HG03457 (cell line): ENCODE results near the gene KRTAP10-1.
"Not testable (repeated sequence)": the region's sequence is repeated elsewhere in the genome, so short reads cannot be mapped to it uniquely, and the experiment has no call there.

Experiments
- ATAC-seq: cut with Tn5 transposase; IDR thresholded peaks from one replicate; pipeline ENCODE4 v1.9.1; 2021; ENCODE audit warnings: moderate number of reproducible peaks; ENCODE audit not compliant: unreplicated experiment

KRTAP10-1 gene

DNA sequence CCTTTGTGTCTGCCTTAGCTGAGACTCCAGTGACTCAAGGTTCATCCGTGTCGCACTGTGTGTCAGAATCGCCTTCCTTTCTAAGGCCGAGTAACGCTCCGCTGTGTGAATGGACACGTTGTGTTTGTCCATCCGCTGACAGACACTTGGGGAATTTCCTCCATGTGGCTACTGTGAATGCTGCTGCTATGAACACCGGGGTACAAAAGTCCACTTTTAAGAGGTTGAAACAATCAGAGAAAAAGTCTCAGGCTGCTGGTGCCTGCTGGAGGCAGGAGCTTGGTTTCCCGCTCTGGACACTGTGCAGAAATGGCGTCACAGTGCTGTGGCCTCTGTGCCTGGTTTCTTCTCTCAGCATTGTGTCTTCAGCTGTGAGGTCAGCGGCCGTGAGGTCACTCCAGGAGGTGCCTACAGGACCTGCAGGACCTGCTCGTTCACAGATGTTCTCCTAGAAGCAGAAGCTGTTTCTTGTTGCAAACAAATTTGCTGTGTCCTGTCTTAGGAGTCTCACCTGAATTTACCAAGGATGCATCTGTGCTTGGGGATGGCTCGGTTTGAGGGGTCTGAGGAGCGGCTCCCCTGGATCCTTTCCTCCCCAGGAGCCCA, 34.2 kb downstream of the KRTAP10-1 start:
- ATAC-seq, result no peak

DNA sequence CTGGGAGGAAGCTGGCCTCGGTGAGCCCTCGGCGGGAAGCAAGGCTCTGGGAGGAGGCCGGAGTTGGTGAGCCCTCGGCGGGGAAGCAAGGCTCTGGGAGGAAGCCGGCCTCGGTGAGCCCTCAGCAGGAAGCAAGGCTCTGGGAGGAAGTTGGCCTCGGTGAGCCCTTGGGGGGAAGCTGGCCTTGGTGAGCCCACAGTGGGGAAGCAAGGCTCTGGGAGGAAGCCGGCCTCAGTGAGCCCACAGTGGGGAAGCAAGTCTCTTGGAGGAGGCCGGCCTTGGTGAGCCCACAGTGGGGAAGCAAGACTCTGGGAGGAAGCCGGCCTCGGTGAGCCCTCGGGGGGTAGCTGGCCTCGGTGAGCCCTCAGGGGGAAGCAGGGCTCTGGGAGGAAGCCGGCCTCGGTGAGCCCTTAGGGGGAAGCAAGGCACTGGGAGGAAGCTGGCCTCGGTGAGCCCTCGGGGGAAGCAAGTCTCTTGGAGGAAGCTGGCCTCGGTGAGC, 36.0 kb downstream of the KRTAP10-1 start:
- no peak for ATAC-seq

DNA sequence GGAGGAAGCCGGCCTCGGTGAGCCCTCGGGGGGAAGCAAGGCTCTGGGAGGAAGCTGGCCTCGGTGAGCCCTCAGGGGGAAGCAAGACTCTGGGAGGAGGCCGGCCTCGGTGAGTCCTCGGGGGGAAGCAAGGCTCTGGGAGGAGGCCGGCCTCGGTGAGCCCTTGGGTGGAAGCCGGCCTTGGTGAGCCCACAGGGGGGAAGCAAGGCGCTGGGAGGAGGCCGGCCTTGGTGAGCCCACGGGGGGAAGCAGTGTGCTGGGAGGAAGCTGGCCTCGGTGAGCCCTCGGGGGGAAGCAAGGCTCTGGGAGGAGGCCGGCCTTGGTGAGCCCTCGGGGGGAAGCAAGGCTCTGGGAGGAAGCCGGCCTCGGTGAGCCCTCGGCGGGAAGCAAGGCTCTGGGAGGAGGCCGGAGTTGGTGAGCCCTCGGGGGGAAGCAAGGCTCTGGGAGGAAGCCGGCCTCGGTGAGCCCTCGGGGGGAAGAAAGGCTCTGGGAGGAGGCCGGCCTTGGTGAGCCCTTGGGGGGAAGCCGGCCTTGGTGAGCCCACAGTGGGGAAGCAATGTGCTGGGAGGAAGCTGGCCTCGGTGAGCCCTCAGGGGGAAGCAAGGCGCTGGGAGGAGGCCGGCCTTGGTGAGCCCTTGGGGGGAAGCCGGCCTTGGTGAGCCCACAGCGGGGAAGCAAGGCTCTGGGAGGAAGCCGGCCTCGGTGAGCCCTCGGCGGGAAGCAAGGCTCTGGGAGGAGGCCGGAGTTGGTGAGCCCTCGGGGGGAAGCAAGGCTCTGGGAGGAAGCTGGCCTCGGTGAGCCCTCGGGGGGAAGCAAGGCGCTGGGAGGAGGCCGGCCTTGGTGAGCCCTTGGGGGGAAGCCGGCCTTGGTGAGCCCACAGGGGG, 36.7 kb downstream of the KRTAP10-1 start:
- not testable (repeated sequence) for ATAC-seq

DNA sequence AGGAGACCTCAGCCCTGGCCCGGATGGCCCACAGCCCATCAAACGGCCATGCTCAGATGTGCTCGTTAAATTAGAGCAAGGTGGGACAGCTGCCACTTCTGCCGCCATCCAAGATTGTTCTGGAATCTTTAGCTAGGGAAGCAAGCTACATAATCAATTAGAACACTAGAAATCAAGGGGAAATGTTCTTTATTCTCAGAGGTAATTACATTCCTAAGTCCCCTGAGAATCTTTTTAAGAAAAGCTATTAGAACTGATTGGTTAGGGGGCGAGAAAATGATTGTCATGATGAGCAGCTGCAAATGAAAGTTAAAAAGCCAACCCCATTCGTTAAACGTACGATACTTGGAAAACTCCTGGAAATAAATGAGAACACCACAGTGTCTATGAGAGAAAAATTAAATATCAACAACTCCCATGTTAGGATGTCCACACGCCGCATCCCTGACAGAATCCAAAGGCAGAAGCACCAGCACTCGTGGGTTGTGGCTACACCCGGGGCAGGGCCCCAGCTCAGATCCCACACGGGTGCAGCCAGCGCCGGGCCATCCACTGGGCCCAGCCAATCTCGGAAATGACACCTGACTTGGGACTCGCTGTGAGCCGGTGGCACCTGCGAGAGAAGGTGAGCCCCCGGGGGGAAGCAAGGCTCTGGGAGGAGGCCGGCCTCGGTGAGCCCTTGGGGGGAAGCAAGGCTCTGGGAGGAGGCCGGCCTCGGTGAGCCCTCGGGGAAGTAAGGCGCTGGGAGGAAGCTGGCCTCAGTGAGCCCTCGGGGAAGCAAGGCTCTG, 37.6 kb downstream of the KRTAP10-1 start:
- no peak for ATAC-seq

DNA sequence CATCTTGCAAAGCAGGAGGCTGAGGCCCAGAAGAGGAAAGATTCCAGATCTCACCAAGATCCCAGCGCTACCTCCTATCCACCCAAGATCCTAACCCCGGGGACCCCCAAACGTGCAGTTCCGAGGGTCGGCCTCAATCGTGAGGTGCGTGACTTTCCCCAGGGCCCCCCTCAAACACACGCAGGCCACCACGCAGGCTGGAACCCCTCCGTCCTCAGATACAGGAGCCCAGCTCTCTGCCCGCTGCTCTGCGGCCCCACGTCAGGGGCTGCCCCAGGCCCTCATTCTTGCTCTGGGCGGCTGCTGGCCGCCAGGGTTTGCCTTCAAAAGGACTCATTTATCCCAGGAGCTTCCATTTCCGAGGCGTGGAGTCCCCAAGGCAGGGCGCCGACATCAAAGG, 39.9 kb downstream of the KRTAP10-1 start:
- ATAC-seq, result no peak

DNA sequence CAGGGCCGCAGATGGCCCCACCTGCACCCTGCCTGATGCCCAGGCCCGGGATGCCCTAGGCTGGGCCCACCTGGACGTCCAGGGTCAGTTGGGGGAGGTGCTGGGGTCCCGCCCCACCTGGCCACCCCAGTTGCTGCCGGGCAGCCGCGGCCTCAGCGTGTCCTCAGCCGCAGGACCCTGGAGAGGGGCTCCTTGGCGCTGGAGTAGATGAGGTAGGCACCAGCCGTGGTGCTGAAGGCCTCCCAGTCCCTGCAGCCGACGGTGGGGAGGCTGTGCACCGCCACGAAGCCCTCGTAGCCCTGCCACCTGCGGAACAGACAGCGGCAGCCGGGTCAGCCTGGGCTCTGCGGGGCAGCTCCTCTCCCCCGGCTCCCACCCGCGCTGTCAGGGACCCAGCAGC, 40.4 kb downstream of the KRTAP10-1 start:
- no peak for ATAC-seq

DNA sequence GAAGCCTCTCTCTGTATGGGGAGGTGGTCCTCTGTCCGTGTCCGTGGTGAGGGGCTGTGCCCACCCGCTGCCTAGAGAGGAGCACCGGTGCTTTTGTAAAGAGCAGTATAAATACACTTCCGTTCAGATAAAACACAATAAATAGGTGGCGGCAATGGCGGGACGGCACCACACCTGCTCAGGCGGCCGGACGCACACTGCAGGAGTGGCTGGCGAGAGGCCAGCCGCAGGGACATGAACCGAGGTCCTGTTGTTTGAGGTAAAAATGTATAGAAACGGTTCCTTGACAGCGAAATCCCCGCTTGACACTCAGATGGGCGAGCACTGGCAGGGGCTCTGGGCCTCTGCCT, 40.8 kb downstream of the KRTAP10-1 start:
- ATAC-seq, result no peak

DNA sequence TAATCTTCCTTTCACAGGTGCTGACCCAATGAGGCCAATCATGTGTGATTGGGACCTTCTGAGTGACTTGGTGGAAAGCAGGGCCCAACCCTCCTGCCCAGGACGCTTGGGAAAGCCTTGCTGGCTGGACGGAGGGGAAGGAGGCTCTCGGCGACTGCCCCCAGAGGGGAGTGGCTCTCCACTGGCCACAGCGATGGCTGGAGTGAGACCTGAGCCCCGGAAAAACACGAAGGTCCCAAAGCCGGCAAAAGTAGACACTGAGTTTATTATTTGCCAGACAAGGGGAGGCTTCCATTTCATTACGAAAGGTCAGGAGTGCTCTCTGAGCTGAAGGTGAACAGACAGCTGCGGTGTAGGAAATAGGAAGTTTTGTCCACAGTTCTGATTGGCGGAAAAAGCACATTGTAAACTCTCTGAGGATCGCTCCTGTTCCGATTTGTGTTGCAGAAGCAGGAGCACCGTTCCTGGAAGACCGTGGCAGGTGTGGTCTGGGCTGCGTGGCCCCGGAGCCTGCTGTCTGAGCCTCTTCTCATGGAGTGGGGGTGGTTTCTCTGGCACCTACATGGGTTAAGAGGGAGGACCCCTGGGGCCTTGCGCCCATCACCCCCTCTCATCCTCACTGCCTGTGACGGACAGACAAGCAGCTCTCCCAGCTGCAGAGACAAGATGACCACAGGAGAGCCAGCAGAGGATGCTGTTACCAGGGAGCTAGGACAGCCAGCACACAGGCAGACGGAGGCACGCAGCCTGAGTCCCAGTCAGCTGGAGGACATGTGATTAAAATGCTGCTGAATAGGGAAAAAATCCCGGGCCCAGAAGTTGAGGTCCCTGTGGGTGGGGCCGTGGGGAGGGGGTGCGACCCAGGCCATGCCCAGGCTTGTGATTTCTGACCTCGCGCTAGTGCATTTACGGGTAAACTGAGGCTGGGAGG, 41.5 kb downstream of the KRTAP10-1 start:
- no peak for ATAC-seq

DNA sequence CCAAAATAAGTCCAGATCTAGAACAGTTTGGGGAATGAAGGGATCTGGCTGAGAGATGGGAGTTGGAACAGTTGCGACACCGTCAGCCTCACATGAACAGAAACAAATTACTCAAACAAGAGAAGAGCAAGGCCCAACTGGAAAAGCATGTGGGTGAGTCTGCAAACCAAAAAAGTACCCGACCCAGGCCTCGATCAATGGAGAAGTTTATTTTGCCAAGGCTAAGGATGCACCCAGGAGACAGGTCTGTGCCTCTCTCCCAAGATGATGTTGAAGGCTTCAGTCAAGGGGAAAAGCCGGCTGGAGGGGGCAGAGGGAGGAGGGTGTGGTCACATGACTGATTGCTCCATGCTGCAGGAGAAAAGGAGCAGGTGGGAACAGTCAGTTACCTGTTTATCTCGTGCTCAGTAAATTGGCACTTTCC, 42.3 kb downstream of the KRTAP10-1 start:
- ATAC-seq, result no peak

DNA sequence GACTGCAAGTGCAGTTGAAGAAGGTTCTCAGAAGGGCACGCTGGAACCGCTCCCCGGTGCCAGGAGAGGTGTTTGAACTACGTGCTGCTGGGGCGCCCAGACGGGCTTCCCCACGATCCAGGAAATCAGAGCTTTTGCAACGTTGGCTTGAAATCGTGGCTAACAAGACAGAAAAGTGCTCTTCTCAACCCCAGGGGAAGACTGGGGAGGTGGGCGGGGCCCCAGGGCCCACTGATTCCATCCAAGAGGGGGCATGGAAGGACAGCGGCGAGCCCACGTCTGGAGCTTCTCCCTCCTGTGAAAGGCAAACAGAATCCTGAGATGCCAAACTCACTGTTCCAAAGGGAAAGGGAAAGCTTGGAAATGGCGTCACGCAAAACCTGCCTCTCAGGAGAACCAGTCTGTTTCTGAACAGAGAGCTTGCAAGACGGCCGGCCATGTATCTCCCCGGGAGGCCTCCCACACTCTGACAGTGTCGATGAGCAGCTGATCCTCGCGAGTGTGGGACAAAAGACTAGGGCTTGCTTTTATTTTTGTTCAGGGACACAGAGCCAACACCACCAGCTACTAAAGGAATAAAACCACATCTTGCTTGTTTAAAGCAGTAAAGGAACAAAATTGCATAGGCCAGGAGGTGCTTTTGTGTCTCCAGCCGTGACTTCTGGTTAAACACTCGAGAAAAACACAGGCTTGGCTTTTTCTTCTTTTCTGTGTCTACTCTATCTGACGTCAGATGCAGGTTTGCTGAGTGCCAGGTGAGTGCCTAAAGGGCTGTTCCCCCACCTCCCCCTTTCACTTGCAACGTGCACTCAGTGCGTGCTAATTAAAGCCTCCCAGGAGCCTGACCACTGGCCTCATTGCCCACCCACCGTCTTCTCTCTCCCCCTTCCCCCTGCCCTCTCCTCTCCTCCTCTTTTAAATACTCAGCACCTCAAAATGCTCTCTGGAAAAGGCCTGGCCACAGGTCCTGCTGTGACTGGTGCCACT, 43.1 kb downstream of the KRTAP10-1 start:
- no peak for ATAC-seq

DNA sequence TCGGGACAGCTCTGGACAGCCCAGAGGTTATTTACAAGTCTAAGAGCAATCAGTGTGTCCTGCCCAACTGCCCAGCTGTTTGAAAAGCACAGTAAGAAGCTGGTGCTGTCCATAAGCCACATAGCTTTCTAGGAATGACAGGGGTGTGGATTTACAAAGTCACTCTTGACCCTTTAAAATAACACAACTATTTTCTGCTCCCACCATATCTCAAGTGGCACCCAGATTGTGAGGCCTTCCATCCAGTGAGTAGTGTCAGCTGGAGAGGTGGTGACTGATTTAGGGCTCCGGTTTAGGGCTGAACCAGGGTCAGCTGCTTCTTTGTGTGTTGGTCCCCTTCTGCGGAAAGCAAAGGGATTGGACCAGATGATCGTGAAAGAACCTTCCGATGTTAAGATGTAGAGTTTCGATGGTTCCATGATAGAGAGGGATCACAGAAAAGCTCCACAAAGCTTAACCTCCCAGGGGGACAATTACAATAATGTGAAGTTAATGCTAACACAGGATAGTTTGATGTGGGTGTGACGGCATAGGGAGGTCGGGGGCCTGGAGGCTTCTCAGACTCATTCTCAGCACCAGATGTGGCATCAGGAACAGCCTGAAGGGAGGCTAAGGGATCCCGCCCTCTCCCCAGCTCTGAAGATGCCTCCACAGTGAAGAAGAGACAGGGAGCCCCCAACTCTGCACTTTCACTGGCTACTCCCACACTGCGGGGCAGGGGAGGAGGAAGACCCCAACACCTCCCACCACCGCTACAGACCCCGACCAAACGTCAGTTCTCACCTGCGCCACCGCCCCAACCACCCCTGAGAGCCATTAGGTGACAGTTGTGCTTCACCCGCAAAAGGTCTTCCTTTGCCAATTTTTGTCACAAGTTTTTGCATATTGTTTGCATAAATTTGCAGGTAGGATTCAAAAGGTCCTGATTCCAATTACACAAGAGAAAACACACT, 44.1 kb downstream of the KRTAP10-1 start:
- ATAC-seq, result no peak

DNA sequence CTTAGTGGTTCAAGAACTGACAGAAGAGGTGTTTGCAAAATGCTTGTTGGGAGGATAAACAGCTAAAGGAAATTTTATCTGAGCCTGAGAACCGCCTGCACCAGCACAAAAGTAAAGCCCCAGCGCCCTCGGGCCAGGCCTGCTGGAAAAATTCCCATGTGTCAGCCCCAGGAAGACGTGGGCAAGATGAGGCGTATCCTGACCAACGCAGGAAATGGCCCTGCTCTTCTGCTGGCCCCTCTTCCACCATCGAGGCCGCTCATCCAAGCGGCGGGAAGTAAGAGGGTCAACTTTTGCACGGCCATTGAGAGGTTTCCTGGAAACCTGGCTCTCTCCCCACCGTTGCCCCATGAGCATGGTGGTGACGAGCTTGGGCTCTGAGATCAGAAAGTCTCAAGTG, 45.0 kb downstream of the KRTAP10-1 start:
- ATAC-seq, result no peak

DNA sequence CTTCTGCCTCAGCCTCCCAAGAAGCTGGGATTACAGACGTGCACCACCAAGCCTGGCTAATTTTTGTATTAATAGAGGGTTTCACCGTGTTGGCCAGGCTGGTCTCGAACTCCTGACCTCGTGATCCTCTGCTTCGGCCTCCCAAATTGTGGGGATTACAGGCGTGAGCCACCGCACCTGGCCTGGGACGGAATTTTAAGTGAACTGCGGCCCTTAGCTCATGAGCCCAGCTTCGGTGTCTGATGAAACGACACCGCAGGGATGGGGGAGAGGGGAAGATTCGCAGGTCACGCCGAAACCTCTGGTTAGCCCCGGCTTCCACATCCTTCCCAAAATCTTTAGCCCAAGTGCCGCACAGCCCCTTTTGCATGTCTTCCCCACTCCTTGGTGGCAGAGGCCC, 45.6 kb downstream of the KRTAP10-1 start:
- ATAC-seq, result no peak

DNA sequence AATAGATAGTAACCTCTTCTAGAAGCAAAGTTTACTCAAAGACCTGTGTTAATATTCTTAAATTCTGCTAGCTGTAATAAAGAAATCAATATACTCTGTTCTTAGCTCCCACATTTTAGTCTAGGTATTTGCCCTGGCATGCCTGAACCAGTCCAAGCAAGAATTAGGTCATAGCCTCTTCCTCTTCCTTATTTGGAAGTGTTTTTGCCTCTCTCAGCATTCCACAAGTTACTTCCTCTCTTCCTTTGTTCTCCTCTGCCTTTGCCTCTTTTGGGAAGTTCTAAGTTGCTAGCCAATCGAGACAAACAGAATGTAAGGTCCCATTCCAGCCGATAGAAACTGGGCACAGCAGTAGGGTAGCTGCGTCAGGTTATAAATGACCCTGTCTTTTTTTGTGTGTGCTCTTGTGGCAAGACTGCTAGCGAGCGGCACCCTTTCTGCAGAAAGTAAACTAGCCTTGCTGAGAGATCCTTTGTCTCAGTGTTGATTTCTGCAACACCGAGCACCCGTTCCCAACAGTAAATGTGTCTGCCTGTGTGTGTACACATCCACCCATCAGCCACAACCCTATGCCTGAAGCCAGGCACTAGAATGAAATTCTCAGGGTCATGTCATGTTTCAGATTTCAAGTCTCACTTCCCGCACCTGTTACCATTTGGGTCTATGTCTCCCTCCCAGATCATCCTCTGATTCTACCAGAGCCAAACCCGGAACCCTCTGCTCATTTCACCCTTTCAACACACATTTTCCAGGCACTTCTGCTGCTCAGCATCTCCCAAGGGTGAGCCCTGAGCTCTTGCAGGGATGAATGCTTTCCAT, 47.2 kb downstream of the KRTAP10-1 start:
- ATAC-seq, result no peak

DNA sequence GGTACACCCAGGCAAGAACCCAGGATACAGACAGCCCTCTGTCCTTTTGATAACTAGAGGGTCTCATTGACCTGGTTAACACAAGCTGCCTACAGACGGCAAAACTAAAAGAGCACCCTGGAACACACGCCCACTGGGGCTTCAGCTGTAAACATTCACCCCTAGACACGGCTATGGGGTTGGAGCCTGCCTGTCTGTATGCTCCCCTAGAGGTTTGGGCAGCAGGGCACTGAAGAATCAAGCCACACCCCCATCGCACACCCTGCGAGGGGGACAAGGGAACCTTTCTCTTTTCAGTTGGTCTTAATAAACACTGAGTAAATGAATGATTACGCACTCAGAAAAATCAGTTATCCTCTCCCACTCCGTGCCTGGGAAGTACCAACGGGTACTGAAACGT, 49.2 kb downstream of the KRTAP10-1 start:
- ATAC-seq, result no peak

DNA sequence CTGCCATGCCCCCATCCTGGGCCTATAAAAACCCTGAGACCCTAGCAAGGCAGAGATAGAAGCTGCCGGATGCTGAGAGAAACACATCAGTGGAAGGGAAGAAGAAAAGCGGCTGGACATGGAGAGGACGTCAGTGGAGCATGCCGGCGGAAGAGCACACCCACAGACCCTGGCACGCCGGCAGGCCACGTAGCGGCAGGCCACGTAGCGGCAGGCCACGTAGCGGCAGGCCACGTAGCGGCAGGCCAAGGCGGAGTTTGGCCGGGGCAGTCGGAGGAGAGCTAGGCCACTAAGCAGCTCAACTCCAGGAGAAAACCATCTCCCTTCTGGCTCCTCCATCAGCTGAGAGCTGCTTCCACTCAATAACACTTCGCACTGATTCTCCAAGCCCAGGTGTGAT, 49.6 kb downstream of the KRTAP10-1 start:
- ATAC-seq, result no peak

DNA sequence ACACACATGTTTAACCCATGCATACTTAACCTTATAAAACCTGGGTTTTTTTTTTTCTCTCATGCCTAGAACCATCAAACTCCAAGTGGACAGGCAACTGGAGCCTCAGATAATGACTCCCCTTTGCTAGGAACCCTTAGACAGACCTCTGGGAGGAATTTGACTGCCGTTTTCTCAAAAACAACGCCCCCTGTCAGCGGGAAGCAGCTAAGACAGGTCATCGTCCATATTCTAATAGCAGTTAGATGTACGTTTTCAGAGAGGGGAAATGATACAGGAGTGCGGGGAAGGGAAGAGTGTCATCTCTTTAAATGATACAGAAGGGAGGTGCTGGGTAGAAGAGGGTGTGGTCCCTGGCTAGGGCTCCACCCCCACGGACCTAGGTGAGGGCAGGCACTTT, 50.0 kb downstream of the KRTAP10-1 start:
- ATAC-seq, result no peak
